Neuronal stem cell (in vitro differentiated cells): ENCODE measurements around the gene ARSJ.
"Not testable (repeated sequence)": the region's sequence is repeated elsewhere in the genome, so short reads cannot be mapped to it uniquely, and the experiment has no call there.

Source experiments
- DNase-seq: peaks from one replicate; pipeline ENCODE4 v3.0.0-alpha.2; 2013; ENCODE audit warnings: low spot score
- H2AFZ ChIP-seq: one replicate; pipeline ENCODE4 v1.6.1; 2013; ENCODE audit warnings: mild to moderate bottlenecking, low read length, inconsistent platforms
- H2AK5ac ChIP-seq: 2 replicates; pipeline ENCODE4 v1.6.1; 2013; ENCODE audit warnings: low read depth, mild to moderate bottlenecking, inconsistent platforms, low read length, moderate library complexity, mixed read lengths
- H2BK120ac ChIP-seq: 2 replicates; pipeline ENCODE4 v1.6.1; 2013; ENCODE audit warnings: low read depth, mild to moderate bottlenecking, inconsistent platforms, low read length, moderate library complexity, mixed read lengths
- H2BK12ac ChIP-seq: one replicate; pipeline ENCODE4 v1.6.1; 2013; ENCODE audit warnings: low read length, inconsistent platforms
- H2BK15ac ChIP-seq: 2 replicates; pipeline ENCODE4 v1.6.1; 2013; ENCODE audit warnings: mild to moderate bottlenecking, low read length, inconsistent platforms, mixed read lengths
- H2BK5ac ChIP-seq: one replicate; pipeline ENCODE4 v1.6.1; 2013; ENCODE audit warnings: inconsistent platforms, mild to moderate bottlenecking, low read length, moderate library complexity
- H3K14ac ChIP-seq: one replicate; pipeline ENCODE4 v1.6.1; 2013; ENCODE audit warnings: low read length, inconsistent platforms
- H3K18ac ChIP-seq: 2 replicates; pipeline ENCODE4 v1.6.1; 2013; ENCODE audit warnings: low read length, inconsistent platforms
- H3K23ac ChIP-seq: 2 replicates; pipeline ENCODE4 v1.6.1; 2013; ENCODE audit warnings: low read depth, mild to moderate bottlenecking, mixed read lengths, low read length, inconsistent platforms; ENCODE audit not compliant: poor library complexity
- H3K27ac ChIP-seq: replicated peaks from 3 replicates; pipeline ENCODE4 v1.5.1; 2013; ENCODE audit warnings: low read length, inconsistent platforms
- H3K27me3 ChIP-seq, 3 experiments: 2 replicates each; pipeline ENCODE4 v1.6.1; 2013; ENCODE audit warnings: low read length in 3 of 3, mild to moderate bottlenecking in 2 of 3, inconsistent platforms in 1 of 3, low read depth in 1 of 3, mixed read lengths in 1 of 3, moderate library complexity in 1 of 3; ENCODE audit not compliant: control insufficient read depth in 3 of 3, insufficient read depth in 3 of 3
- H3K36me3 ChIP-seq, 2 donors: replicated peaks in 1 of 2; 2 replicates each; pipeline ENCODE4 v1.6.1; 2013; ENCODE audit warnings: low read length in 2 of 2; ENCODE audit not compliant: control insufficient read depth in 2 of 2, insufficient read depth in 2 of 2
- H3K4ac ChIP-seq: 2 replicates; pipeline ENCODE4 v1.6.1; 2013; ENCODE audit warnings: inconsistent platforms, mild to moderate bottlenecking, low read length, moderate library complexity
- H3K4me1 ChIP-seq, 2 donors: 1 replicate in 1 of 2; 2 replicates in 1 of 2; pipeline ENCODE4 v1.6.1; 2013; ENCODE audit warnings: low read length in 2 of 2, low read depth in 1 of 2; ENCODE audit not compliant: control insufficient read depth in 2 of 2, insufficient read depth in 1 of 2
- H3K4me2 ChIP-seq: one replicate; pipeline ENCODE4 v1.6.1; 2013; ENCODE audit warnings: mild to moderate bottlenecking, low read length, inconsistent platforms; ENCODE audit not compliant: insufficient read depth, poor library complexity, severe bottlenecking
- H3K4me3 ChIP-seq, 2 donors: 2 replicates each; pipeline ENCODE4 v1.5.1; 2013; ENCODE audit warnings: low read length in 2 of 2, mild to moderate bottlenecking in 2 of 2, inconsistent platforms in 1 of 2, moderate library complexity in 1 of 2
- H3K79me1 ChIP-seq: one replicate; pipeline ENCODE4 v1.6.1; 2013; ENCODE audit warnings: low read depth, mild to moderate bottlenecking, inconsistent platforms, low read length, moderate library complexity
- H3K9ac ChIP-seq: one replicate; pipeline ENCODE4 v1.6.1; 2013; ENCODE audit warnings: mild to moderate bottlenecking, low read depth, low read length, inconsistent platforms; ENCODE audit not compliant: poor library complexity
- H3K9me3 ChIP-seq, 2 donors: replicated peaks in 1 of 2; 2 replicates each; pipeline versions ENCODE3 to v1.6.1; 2013; ENCODE audit warnings: low read length in 2 of 2, mild to moderate bottlenecking in 2 of 2, inconsistent platforms in 1 of 2, low read depth in 1 of 2, mixed read lengths in 1 of 2, moderate library complexity in 1 of 2; ENCODE audit not compliant: control insufficient read depth in 2 of 2, insufficient read depth in 1 of 2
- H4K8ac ChIP-seq: one replicate; pipeline ENCODE4 v1.6.1; 2013; ENCODE audit warnings: low read depth, mild to moderate bottlenecking, inconsistent platforms, low read length, moderate library complexity
- H4K91ac ChIP-seq: one replicate; pipeline ENCODE4 v1.6.1; 2013; ENCODE audit warnings: low read length, low read depth, mild to moderate bottlenecking, inconsistent platforms; ENCODE audit not compliant: poor library complexity
- WGBS, 2 donors: extraction: QIAGEN DNeasy Blood & Tissue Kit; methylation state at CpG; one replicate each; pipeline ENCODE4 v1.1.7; 2013; ENCODE audit warnings: missing lambda C conversion rate in 2 of 2, mixed read lengths in 1 of 2; ENCODE audit not compliant: insufficient read length in 2 of 2, insufficient replicate concordance in 1 of 2; ENCODE audit errors: extremely low coverage in 2 of 2; 5-methylcytosine and 5-hydroxymethylcytosine counted together

Gene ARSJ

DNA sequence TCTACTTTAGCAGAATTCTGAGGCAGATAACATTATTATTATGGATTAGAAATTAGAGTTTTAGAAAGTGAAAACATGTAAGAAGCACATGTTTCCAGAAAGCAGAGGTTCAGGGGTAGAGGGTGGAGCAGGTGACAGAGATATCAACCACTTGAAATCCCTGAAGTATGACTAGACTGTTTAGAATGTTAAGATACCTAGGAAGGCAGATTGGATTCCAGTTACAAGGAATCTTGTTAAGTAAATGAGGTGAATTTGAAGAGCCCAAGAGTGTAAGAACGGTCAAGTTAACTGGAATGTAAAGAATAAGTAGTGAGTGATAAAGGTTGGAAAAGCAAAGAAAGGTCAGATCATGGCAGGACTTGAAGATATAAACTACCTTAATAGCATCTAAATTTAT is 37.6 kb downstream of the ARSJ start:
- Histone ChIP-seq H3K9ac (no peak overlapping the region), H2BK5ac (no peak overlapping the region), H3K9me3 (no peaks in the 10 kb centered on the region), H4K91ac (no peak overlapping the region), H3K4ac (no peak overlapping the region), H2AFZ (no peak overlapping the region), H2BK120ac (no peak overlapping the region), H3K4me2 (no peak overlapping the region), H3K27me3 (no peaks in the 10 kb centered on the region), H4K8ac (no peak overlapping the region), H3K36me3 (no peaks in the 10 kb centered on the region), H3K18ac (no peak overlapping the region), H2BK12ac (no peak overlapping the region), H3K14ac (no peak overlapping the region), H3K23ac (no peak overlapping the region), H3K79me1 (no peaks in the 10 kb centered on the region), H2AK5ac (no peak overlapping the region), H2BK15ac (no peak overlapping the region), H3K27ac (no peak overlapping the region), H3K4me3 (no peak overlapping the region), H3K4me1 (no peaks in the 10 kb centered on the region)
- DNase-seq, result no peak
- WGBS, 2 donors, result no CpG with 5 or more reads among the region's 1 CpG

DNA sequence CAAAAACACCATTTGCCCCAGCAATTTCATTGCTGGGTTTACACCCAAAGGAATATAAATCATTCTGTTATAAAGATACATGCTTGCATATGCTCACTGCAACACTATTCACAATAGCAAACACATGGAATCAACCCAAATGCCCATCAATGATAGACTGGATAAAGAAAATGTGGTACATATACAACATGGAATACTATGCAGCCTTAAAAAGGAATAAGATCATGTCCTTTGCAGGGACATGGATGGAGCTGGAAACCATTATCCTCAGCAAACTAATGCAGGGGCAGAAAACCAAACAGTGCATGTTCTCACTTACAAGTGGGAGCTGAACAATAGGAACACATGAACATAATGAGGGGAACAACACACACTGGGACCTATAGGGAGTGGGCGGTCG is 39.3 kb downstream of the ARSJ start:
- not testable (repeated sequence) for H3K36me3 ChIP-seq, H3K4me3 ChIP-seq, DNase-seq, H2BK120ac ChIP-seq, H3K4me1 ChIP-seq, H4K8ac ChIP-seq, H3K14ac ChIP-seq, H3K4ac ChIP-seq, H3K18ac ChIP-seq, H3K23ac ChIP-seq, H3K27ac ChIP-seq, H2BK12ac ChIP-seq, H3K4me2 ChIP-seq, H3K9me3 ChIP-seq, H2AFZ ChIP-seq, H2BK5ac ChIP-seq, H4K91ac ChIP-seq, H2BK15ac ChIP-seq, H3K27me3 ChIP-seq, H2AK5ac ChIP-seq, H3K79me1 ChIP-seq, H3K9ac ChIP-seq
- no CpG with 5 or more reads among the region's 2 CpGs for WGBS, 2 donors

DNA sequence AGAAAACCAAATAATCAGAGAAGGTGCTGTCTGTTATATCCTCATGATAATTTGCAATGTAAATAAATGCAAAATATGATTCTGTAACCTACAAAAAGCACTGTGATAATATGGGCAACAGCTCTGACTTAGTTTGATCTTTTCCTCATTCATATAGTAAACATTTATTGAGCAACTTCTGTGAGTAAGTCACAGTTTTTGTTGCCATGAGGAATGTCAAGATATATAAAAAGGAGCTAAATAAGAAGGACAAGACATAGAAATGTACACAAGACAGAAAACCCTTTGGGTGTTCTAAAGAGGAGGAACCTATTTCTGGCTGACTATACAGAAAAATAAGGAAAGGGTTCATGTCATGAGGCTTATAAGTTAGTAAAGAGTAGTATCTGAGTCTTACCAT is 44.3 kb downstream of the ARSJ start:
- H2BK12ac ChIP-seq, result no peak overlapping the region
- H3K4me2 ChIP-seq, result no peak overlapping the region
- no peak overlapping the region for H3K9ac ChIP-seq
- H3K36me3 ChIP-seq, result no peaks in the 10 kb centered on the region
- H2BK15ac ChIP-seq, result no peak overlapping the region
- no peak for DNase-seq
- H2AK5ac ChIP-seq, result no peak overlapping the region
- no peak overlapping the region for H4K8ac ChIP-seq
- H3K14ac ChIP-seq, result no peak overlapping the region
- H3K18ac ChIP-seq, result no peak overlapping the region
- no peaks in the 10 kb centered on the region for H3K9me3 ChIP-seq
- H3K4me3 ChIP-seq, result no peak overlapping the region
- no peak overlapping the region for H4K91ac ChIP-seq
- H3K4ac ChIP-seq, result no peak overlapping the region
- no peaks in the 10 kb centered on the region for H3K79me1 ChIP-seq
- H3K23ac ChIP-seq, result no peak overlapping the region
- H3K27ac ChIP-seq, result no peak overlapping the region
- H2AFZ ChIP-seq, result no peak overlapping the region
- H3K4me1 ChIP-seq, result no peaks in the 10 kb centered on the region
- H2BK120ac ChIP-seq, result no peak overlapping the region
- no peaks in the 10 kb centered on the region for H3K27me3 ChIP-seq
- H2BK5ac ChIP-seq, result no peak overlapping the region

DNA sequence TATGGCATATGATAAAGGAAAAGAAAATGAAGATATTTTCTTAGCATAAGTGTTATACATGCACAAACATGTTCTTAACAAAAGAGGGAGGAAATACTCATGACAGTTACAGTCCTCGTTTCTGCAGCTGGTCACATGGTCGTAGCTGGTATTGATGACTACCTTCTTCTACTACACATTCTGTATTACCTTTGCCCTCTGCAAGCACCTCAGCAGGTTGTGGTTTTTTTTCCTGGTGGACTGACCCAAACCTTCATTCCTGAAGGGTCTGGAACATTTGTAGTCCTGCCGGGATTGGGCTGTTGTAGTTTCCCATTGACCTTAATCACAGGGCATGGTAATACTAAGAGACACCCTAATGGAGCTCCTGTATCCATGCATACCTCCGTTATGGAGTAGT is 54.7 kb downstream of the ARSJ start:
- not testable (repeated sequence) for H3K18ac ChIP-seq, H4K8ac ChIP-seq, H4K91ac ChIP-seq, H2BK12ac ChIP-seq, H3K27me3 ChIP-seq, H3K4me3 ChIP-seq, H3K9ac ChIP-seq, DNase-seq, H3K36me3 ChIP-seq, H3K4me2 ChIP-seq, H2AK5ac ChIP-seq, H2BK120ac ChIP-seq, H3K27ac ChIP-seq, H2BK15ac ChIP-seq, H2BK5ac ChIP-seq, H3K23ac ChIP-seq, H3K79me1 ChIP-seq, H3K4me1 ChIP-seq, H3K4ac ChIP-seq, H3K9me3 ChIP-seq, H2AFZ ChIP-seq, H3K14ac ChIP-seq
- no CpG with 5 or more reads among the region's 4 CpGs for WGBS, 2 donors
